ENCODE results near the gene POLR1G.

The POLR1G gene

GRCh38 chr19:45437328-45437727 is 30.9 kb downstream of the POLR1G start:
- in situ Hi-C loops (cut with HindIII; ENCODE audit: low sequenced_read_pairs) = no loop called here
- no peak overlapping the region for H3K4me3 ChIP-seq (ENCODE audit: low read depth, low read length)
- DNase-seq (ENCODE audit: low read depth, low spot score) = no peak
- no peak for TF ChIP-seq CTCF (IDR thresholded peaks at IDR 0.05; ENCODE audit: low read depth, low read length)

- in situ Hi-C loops (cut with HindIII; ENCODE audit: low sequenced_read_pairs) = no loop called here
- peak overlapping the region; percentile 37 for H3K4me3 ChIP-seq (ENCODE audit: low read depth, low read length)
- no peak for DNase-seq (ENCODE audit: low read depth, low spot score)
- TF ChIP-seq CTCF (IDR thresholded peaks at IDR 0.05; ENCODE audit: low read depth, low read length) = no peak
These were observed 32.7 kb downstream of the POLR1G start for GRCh38 chr19:45439190-45439568.

GRCh38 chr19:45439569-45440258 is 33.3 kb downstream of the POLR1G start:
- in situ Hi-C loops (cut with HindIII; ENCODE audit: low sequenced_read_pairs) = no loop called here
- peak overlapping the region; percentile 37 for H3K4me3 ChIP-seq (ENCODE audit: low read depth, low read length)
- TF ChIP-seq CTCF (IDR thresholded peaks at IDR 0.05; ENCODE audit: low read depth, low read length) = peak; percentile 91
- DNase-seq (ENCODE audit: low read depth, low spot score) = peak; percentile 72

- TF ChIP-seq CTCF (IDR thresholded peaks at IDR 0.05; ENCODE audit: low read depth, low read length) = no peak
- in situ Hi-C loops (cut with HindIII; ENCODE audit: low sequenced_read_pairs) = no loop called here
- DNase-seq (ENCODE audit: low read depth, low spot score) = no peak
- H3K4me3 ChIP-seq (ENCODE audit: low read depth, low read length) = peak overlapping the region; percentile 37
These were observed 33.8 kb downstream of the POLR1G start for GRCh38 chr19:45440259-45440638.

GRCh38 chr19:45440873-45441654 is 34.6 kb downstream of the POLR1G start:
- in situ Hi-C loops (cut with HindIII; ENCODE audit: low sequenced_read_pairs) = no loop called here
- peak; percentile 35 for DNase-seq (ENCODE audit: low read depth, low spot score)
- TF ChIP-seq CTCF (IDR thresholded peaks at IDR 0.05; ENCODE audit: low read depth, low read length) = no peak
- no peak overlapping the region for H3K4me3 ChIP-seq (ENCODE audit: low read depth, low read length)

GRCh38 chr19:45442408-45442777 is 35.9 kb downstream of the POLR1G start:
- no peak overlapping the region for H3K4me3 ChIP-seq (ENCODE audit: low read depth, low read length)
- no peak for TF ChIP-seq CTCF (IDR thresholded peaks at IDR 0.05; ENCODE audit: low read depth, low read length)
- DNase-seq (ENCODE audit: low read depth, low spot score) = no peak
- in situ Hi-C loops (cut with HindIII; ENCODE audit: low sequenced_read_pairs) = no loop called here
